HG03439 (cell line): ENCODE measurements around the gene B3GNT7.
"Not testable (repeated sequence)": the region's sequence is repeated elsewhere in the genome, so short reads cannot be mapped to it uniquely, and the experiment has no call there.

ENCODE experiments used
- ATAC-seq: cut with Tn5 transposase; IDR thresholded peaks from one replicate; pipeline ENCODE4 v1.9.1; 2021; ENCODE audit warnings: mild to moderate bottlenecking, moderate library complexity; ENCODE audit not compliant: unreplicated experiment

The B3GNT7 gene

DNA sequence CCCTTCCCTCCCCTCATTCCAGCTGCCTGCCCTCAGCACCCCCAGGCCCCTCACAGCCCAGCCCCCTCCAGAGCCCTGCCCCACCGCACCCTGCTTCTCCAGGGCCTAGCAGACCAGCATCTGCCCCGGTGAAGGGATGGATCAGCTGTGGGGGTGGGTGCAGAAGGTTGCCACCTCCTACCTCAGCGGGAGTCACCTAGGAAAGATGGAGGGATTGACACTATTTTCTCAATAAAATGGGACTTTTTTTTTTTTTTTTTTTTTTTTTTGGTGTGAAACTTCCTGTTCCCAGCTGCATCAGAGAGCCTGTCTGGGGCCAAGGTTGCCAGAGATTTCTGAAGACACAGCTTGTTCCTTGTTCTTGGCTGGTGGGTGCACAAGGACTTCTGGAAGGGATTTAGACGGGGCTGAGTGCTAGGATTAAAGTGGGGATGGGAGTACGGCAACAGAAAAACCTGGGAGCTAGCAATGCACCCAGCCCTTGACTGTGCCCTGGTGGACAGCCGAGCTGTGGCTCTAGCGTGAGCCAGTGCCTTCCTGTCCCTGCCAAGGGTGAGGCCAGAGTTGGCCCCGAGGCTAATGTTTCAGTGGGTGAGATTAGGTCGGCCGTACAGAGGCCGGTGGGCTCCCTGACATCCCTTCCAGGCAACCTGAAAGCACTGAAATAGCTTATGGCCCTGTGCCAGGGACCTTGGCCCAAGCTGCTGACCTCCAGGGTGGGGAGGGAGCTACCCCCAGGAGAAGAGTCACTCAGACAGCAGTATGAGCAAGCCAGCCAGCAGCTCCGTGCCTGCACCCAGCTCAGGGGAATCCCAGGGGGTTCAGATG is 4.6 kb downstream of the B3GNT7 start:
- ATAC-seq: no peak

DNA sequence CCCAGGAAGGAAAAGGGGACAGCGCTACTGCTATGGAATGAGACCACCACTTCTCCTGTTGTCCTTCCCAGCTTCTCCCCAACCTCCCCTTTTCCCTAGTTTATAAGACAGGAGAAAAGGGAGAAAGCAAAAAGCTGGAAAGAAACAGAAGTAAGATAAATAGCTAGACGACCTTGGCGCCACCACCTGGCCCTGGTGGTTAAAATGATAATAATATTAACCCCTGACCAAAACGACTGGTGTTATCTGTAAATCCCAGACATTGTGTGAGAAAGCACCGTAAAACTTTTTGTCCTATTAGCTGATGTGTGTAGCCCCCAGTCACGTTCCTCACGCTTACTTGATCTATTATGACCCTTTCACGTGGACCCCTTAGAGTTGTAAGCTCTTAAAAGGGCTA is 5.2 kb downstream of the B3GNT7 start:
- not testable (repeated sequence) for ATAC-seq

DNA sequence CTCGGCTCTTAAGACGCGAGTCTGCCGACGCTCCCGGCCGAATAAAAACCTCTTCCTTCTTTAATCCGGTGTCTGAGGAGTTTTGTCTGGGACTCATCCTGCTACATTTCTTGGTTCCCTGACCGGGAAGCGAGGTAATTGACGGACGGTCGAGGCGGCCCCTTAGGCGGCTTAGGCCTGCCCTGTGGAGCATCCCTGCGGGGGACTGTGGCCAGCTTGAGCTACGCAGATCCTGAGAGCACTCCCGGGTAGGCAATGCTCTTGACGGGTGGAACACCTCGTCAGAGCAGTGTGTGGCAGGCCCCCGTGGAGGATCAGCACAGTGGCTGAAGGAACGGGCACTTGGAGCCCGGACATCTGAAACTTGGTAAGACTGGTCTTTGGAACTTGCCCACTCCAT is 5.6 kb downstream of the B3GNT7 start:
- not testable (repeated sequence) for ATAC-seq

DNA sequence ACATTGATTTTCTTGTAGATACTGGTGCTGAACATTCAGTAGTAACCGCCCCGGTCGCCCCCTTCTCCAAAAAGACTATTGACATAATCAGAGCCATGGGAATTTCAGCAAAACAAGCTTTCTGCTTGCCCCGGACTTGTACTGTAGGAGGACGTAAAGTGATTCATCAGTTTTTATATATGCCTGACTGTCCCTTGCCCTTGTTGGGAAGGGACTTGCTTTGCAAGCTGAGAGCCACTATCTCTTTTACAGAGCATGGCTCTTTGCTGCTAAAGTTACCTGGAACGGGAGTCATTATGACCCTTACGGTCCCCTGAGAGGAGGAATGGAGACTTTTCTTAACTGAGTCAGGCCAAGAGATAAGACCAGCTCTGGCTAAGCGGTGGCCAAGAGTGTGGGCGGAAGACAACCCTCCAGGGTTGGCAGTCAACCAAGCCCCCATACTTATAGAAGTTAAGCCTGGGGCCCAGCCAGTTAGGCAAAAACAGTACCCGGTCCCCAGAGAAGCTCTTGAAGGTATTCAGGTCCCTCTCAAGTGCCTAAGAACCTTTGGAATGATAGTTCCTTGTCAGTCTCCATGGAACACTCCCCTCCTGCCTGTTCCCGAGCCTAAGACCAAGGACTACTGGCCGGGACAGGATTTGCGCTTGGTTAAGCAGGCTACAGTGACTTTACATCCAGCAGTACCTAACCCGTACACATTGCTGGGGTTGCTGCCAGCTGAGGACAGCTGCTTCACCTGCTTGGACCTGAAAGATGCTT is 8.1 kb downstream of the B3GNT7 start:
- not testable (repeated sequence) for ATAC-seq

DNA sequence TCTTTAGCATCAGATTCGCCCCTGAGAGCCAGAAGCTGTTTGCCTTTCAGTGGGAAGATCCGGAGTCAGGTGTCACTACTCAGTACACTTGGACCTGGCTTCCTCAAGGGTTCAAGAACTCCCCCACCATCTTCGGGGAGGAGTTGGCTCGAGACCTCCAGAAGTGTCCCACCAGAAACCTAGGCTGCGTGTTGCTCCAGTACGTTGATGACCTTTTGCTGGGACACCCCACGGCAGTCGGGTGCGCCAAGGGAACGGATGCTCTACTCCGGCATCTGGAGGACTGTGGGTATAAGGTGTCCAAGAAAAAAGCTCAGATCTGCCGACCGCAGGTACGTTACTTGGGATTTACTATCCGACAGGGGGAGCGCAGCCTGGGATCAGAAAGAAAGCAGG is 8.7 kb downstream of the B3GNT7 start:
- not testable (repeated sequence) for ATAC-seq

DNA sequence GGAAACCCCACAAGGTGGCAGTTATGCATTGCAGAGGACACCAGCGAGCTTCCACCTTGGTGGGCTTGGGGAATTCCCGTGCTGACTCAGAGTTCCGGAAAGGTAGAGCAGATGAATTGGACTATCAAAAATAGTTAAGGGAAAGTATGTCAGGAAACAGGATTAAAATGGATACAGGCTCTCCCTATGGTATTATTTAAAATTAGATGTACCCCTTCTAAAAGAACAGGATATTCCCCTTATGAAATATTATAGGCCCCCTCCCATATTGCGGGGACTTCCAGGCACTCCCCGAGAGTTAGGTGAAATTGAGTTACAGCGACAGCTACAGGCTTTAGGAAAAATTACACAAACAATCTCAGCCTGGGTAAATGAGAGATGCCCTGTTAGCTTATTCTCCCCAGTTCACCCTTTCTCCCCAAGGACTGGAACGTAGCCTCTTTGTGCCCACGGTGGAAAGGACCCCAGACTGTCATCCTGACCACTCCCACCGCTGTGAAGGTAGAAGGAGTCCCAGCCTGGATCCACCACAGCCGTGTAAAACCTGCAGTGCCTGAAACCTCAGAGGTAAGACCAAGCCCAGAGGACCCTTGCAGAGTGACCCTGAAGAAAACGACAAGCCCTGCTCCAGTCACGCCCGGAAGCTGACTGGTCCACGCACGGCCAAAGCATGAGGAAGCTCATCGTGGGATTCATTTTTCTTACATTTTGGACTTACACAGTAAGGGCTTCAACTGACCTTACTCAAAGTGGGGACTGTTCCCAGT is 10.3 kb downstream of the B3GNT7 start:
- not testable (repeated sequence) for ATAC-seq

DNA sequence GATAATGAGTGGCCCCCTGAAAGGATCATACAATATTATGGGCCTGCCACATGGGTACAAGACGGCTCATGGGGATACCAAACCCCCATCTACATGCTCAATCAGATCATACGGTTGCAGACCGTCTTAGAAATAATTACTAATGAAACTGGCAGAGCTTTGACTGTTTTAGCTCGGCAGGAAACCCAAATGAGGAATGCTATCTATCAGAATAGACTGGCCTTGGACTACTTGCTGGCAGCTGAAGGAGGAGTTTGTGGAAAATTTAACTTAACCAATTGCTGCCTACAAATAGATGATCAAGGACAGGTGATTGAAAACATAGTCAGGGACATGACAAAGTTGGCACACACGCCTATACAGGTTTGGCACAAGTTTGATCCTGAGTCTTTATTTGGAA is 12.2 kb downstream of the B3GNT7 start:
- not testable (repeated sequence) for ATAC-seq

DNA sequence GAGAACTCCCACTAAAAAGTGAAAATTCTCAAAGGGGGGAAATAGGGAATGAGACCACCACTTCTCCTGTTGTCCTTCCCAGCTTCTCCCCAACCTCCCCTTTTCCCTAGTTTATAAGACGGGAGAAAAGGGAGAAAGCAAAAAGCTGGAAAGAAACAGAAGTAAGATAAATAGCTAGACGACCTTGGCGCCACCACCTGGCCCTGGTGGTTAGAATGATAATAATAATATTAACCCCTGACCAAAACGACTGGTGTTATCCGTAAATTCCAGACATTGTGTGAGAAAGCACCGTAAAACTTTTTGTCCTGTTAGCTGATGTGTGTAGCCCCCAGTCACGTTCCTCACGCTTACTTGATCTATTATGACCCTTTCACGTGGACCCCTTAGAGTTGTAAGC is 12.8 kb downstream of the B3GNT7 start:
- not testable (repeated sequence) for ATAC-seq

DNA sequence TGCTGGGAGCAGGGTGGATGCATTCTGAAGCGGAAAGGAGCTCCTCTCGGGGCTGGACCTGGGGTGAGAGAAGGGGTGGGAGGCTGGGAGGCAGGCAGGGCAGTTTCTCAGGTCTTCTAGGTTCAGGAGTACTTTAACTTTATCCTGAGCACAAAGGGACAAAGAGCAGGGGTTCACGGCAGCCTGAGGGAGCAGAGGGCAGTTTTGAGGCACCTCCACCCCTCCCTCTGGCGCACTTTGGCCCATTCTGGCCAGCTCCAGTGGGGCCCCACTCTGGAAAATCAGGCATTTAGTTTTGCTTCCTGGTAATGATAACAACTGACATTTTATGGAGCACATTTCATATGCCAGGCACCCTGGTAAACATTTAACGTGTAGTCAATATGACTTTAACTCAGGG is 14.3 kb downstream of the B3GNT7 start:
- no peak for ATAC-seq

DNA sequence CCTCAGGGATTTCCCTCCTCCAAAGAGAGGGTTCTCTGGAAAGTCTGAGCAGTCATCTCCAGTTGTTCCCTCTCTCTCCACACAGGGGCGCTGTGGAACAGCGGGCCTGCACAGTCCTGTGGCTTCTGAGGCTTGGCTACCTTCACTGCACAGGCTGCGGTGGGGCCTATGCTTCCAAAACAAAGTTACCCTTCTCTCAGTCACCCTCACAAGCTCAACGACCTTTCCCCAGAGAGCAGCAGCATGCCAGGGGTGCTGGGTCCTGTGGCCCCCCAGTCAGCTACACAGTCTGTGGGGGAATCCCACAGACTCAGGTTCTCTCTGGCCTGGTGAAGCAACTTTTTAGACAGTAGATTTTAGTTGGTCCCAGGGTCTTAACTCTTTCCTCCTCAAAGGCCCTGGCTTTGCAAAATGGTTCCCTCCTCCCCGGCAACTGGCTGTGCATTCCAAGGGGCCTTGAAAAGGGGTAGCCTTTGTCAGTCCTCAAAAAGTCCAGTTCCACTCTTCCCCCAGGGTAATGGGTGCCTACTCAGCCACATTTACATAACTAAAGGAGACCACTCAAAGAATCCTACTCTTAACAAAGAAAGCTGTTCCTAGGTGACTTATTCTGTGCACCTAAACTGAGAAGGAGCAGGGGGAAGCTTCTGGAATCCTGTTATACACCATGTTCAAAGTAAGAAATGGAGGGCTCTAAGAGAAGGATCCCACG is 14.9 kb downstream of the B3GNT7 start:
- no peak for ATAC-seq

DNA sequence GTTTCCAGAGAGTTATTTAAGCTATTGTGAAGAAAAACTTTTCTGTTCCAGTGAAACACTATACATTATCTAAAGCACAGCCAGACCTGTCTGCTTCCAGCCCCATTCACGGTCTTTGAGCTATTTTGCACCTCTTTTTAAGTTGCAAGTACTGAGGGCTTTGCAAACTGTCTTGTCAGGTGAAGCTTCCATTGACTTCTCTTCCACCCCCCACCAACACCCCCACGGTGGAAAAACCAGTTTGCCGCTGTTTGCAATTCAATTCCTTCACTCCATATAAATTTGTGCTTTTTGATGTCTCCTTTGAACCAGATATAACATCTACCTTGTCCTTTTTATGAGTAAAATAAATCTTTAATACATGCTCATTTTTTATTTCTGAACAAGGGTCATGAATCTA is 15.7 kb downstream of the B3GNT7 start:
- no peak for ATAC-seq

DNA sequence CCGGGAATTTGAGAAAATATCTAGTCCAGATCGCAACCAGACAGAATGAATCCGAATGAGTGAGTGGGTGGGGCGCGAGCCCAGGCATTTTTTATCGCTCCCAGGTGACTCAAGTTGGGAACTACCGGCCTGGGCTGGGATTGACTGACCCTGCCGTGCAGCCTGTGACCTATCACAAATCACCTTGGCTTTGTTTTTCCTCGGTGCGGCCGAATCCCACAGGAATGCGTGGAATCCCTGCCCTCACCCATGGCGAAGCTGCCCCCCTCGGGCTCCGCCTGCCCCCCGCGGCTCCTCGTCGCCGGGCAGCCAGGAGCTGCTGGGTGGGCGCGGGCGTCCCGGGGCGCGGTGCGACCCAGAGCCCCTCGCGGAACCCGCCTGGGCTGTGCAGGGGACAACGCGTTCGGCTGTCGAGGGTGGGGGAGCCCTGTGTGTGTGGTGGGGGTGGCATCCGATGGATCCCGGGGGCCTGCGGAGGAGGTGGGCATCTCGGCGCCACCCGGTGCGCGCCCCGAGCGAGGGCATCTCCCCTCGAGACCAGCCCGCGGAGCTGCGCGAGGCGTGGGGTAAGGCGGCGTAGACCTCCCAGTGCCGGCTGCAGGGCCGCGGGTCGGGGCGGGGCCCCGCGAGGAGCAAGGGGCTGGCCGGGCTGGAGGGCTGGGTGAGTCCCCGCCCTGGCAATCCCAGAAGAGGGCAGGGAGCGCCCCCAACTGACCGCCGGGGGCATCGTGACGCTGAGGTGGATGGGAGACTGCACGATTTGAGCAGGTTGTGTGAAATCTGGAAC is 16.5 kb downstream of the B3GNT7 start:
- peak; percentile 98 for ATAC-seq

DNA sequence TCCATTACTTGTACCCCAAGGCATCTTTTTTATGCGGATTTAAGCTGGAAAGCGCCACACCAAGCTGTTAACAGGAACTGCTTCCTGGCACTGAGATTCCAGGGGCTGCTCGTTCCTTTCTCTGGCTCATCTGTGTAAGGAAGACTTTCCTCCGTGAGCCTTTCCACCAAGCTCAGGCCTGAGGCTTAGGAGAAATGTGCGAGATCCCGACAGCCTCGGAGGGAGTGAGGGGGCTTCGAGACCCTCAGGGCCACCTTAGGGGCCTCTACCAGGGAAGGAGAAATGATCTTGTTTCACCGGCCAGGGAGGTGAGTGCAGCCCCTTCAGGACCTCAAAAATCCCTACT is 17.1 kb downstream of the B3GNT7 start:
- no peak for ATAC-seq

DNA sequence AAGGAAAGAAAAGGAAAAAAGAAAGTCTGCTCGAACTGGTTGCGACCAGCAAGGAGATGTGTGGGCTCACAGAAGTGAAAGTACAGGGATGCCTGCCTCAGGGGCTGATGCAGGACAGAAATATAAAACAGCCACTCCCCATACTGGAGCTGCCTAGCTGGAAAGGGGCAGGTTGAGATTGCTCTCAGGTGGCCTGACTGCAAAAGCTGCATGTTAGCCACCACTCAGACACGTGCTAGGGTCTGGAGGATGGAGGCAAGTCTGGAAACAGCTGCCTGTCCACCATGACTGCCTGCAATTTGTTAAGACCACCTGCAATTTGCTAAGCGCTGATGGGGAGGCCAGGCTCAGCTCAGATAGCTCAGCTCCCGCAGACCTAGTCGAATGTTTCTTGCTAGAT is 17.9 kb downstream of the B3GNT7 start:
- no peak for ATAC-seq

DNA sequence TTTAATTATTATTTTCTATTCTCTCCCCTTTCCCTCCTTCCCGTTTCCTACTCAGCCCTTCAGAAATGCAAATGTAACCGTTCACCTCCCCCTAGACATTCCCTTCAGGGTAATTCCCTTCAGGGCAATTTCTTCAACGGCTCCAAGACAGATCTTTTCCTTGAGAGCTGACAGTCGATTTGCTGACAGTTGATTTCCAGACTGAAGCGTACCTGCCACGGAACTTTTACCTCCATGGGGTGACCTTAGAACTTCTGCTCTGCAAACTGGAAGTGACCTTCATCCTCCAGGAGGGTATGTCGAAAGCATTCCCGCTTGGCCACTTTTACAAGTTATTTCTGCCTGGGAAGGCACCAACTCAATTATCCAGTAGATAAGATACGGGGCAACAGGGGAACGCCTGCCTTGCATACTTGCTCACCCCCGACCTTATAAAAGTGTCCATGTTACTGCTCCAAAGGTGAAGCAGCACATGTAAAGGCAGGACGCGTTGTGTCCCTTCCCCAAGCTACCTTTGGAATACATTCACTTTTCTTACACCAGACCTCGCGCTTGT is 18.5 kb downstream of the B3GNT7 start:
- ATAC-seq: no peak

DNA sequence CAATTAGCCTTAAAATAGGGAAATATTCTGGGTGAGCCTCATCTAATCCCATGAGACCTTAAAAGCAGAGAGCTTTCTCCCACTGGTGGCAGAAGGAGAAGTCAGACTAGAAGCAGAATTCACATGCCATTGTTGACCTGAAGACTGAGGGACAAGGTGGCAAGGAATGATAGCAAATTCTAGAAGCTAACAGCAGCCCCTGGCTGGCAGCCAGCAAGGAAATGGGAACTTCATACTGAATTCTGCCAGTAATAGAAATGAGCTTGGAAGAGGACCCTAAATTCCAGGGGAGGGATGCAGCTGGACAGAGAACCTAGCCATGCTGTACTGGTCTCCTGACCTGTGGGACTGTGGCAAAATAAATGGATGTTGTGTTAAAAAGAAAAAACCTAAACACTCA is 19.5 kb downstream of the B3GNT7 start:
- no peak for ATAC-seq

DNA sequence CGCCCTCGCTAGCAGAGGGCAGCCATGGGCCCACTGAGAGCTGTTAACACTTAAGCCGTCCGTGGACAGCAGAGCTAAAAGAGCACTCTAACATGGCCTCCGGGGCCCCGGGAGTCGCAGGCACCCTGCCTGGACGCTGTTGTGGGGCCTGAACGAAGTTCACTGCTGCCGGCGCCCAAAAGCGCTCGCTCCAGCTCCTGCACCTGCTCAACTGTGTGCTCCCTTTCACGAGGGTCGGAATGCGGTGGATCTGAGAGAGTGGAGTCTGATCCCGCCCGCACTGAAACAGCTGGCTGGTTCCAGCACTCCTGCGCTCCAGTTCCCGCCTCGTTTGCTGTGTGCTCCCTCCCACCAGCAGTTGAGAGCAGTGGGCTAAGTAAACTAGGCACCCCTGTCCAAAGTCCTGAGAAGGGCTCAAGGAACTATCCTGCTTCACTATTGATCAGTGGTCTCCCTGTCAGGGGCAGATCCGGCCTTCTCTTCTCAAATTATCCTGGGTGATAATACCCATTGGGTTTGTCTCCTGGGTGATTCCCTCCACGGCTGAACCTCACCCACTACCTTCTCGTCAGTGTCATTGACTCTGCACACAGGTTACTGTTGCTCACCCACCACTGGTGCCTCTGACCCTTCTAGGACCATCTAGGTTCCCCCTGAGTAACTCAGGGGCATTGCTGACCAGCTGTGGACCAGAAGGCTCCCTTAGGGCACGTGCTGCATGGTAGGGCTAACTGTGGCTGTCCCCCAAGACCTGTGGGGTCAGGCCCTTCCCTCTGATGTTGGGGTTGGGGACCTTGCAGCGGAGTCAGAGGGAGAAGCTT is 23.5 kb downstream of the B3GNT7 start:
- ATAC-seq: no peak

DNA sequence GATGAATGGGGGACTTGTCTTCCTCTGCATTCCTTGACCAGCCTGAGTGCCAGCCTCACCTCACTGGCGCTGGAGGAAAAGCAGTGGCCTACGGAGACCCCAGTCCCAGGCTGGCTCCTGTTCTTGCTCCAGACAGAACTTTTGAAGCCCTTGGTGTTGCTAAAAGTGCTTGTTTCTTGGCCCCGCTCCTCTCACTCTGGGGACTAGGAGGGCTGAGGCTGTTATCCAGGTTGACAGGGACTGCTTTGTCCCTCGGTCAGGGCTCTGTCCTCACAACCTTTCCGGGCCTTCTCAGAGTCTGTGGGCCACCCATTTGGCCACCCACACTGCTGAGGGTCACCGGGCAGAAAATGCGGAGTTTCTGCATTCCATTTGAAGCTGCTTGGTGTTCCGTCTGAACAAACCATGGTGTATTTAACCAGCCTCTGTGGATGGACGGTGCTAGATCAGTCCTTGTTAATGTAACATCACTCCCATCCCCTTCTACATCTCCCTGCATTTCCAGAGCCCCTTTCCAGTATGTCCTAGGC is 25.6 kb downstream of the B3GNT7 start:
- ATAC-seq: no peak

DNA sequence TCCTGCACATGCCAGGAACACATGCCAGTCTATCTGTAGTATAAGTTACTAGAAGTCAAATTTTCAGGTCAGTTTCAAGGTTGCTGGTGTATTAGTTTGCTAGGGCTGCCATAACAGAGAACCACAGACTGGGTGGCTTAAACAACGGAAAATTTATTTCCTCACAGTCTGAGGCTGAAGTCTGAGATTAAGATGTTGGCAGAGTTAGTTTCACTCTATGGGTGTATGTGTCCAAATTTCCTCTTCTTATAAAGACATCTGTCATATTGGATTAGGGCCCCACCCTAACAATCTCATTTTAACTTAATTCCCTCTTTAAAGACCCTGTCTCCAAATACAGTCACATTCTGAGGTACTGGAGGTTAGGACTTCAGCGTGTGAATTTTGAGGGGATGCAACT is 26.5 kb downstream of the B3GNT7 start:
- ATAC-seq: no peak
